Natural killer cell (primary cell): ENCODE results near the gene COPE. TPM values are rescaled to one million over a fixed set of nuclear protein-coding genes. Genes with fewer than 3 reads are reported as not detected.
A peak's percentile ranks its signal among the peaks of the same experiment; 100 is the strongest.

Experiments used
- ATAC-seq, 3 donors: fragments of 150-1000 bp in 2 of 3; fragments of 200-7000 bp in 1 of 3; cut with Tn5 transposase; 1 replicate in 1 of 3; 2 replicates in 2 of 3; pipeline ENCODE4 v1.10.0; 2021; ENCODE audit warnings: mild to moderate bottlenecking in 2 of 3, moderate library complexity in 2 of 3
- DNase-seq, 2 donors: peaks; one replicate each; pipeline versions ENCODE4 v3.0.0 to v3.0.0-alpha.2; 2013 to 2021; ENCODE audit warnings: mixed read lengths in 1 of 2
- H3K27ac ChIP-seq: one replicate; pipeline ENCODE4 v1.5.1; 2013; ENCODE audit warnings: mild to moderate bottlenecking, low read length
- H3K27me3 ChIP-seq: one replicate; pipeline ENCODE4 v1.6.1; 2013; ENCODE audit warnings: low read length; ENCODE audit not compliant: control insufficient read depth, insufficient read depth
- H3K36me3 ChIP-seq: one replicate; pipeline ENCODE4 v1.6.1; 2013; ENCODE audit warnings: low read length; ENCODE audit not compliant: control insufficient read depth, insufficient read depth
- H3K4me1 ChIP-seq: one replicate; pipeline ENCODE4 v1.6.1; 2013; ENCODE audit warnings: low read length; ENCODE audit not compliant: control insufficient read depth, insufficient read depth
- H3K4me3 ChIP-seq: one replicate; pipeline ENCODE4 v1.5.1; 2013; ENCODE audit warnings: low read length
- H3K9me3 ChIP-seq: one replicate; pipeline ENCODE4 v1.6.1; 2013; ENCODE audit warnings: low read length; ENCODE audit not compliant: control insufficient read depth, insufficient read depth
- H3K27ac Mint-ChIP-seq, 2 donors: one replicate each; pipeline ENCODE4 v1.8.0; 2022; ENCODE audit warnings: mild to moderate bottlenecking in 2 of 2, mixed read lengths in 2 of 2, moderate library complexity in 1 of 2
- H3K27me3 Mint-ChIP-seq, 2 donors: one replicate each; pipeline ENCODE4 v1.8.0; 2022; ENCODE audit warnings: low read depth in 2 of 2, mixed read lengths in 2 of 2
- H3K36me3 Mint-ChIP-seq: one replicate; pipeline ENCODE4 v1.8.0; 2022; ENCODE audit warnings: mixed read lengths
- H3K4me1 Mint-ChIP-seq, 2 donors: one replicate each; pipeline ENCODE4 v1.8.0; 2022; ENCODE audit warnings: mixed read lengths in 2 of 2
- H3K4me3 Mint-ChIP-seq: one replicate; pipeline ENCODE4 v1.8.0; 2022; ENCODE audit warnings: mild to moderate bottlenecking, moderate library complexity, mixed read lengths
- H3K9me3 Mint-ChIP-seq, 2 donors: one replicate each; pipeline ENCODE4 v1.8.0; 2022; ENCODE audit warnings: mixed read lengths in 2 of 2
- CTCF ChIP-seq: fragments of 200-600 bp; IDR thresholded peaks from one replicate; pipeline ENCODE4 v1.8.0; 2022; ENCODE audit warnings: antibody characterized with exemption
- WGBS: methylation state at CpG from one replicate; pipeline ENCODE4 v1.1.7; 2013; ENCODE audit warnings: missing lambda C conversion rate; ENCODE audit not compliant: insufficient coverage; 5-methylcytosine and 5-hydroxymethylcytosine counted together
- intact Hi-C: fragments of 100-400 bp; cut with micrococcal nuclease; formaldehyde crosslinking; loops from one replicate; pipeline ENCODE4 v1.14.2; 2022
- total RNA-seq, 4 donors: library from RNA; stranded (reverse); fragments of 120-200 nt in 1 of 4; gene quantifications; one replicate each; pipeline versions ENCODE4 v1.2.3 to v1.2.4, GENCODE V29; 2013 to 2022

The COPE gene
- total RNA-seq, 3 donors from 2014 or later (not counting 1 experiment from before 2014, with no cell fraction given): 204 to 228 (median 218) TPM

GRCh38 chr19:18895038-18895823 lies 24.0 kb downstream of the COPE start:
- no peak for ATAC-seq
- TF ChIP-seq CTCF: no peak
- no peak for DNase-seq

GRCh38 chr19:18894254-18895037 lies 24.7 kb downstream of the COPE start:
- no peak overlapping the region for H3K4me3 Mint-ChIP-seq
- DNase-seq: no peak
- H3K27me3 ChIP-seq: peaks cover 6% of the 10 kb centered on the region

More at GRCh38 chr19:18895038-18895823, 24.0 kb downstream of the COPE start:
- Mint-ChIP-seq H3K4me3 (peak overlapping the region; percentile 47), H3K27me3 (peaks cover 7 to 21% of the 10 kb centered on the region in 2 donors), H3K27ac (no peak overlapping the region), H3K9me3 (no peaks in the 10 kb centered on the region), H3K4me1 (peaks cover 7 to 13% of the 10 kb centered on the region in 2 donors), H3K36me3 (no peaks in the 10 kb centered on the region)
- Histone ChIP-seq H3K9me3 (no peaks in the 10 kb centered on the region), H3K36me3 (peaks cover 14% of the 10 kb centered on the region), H3K27me3 (peaks cover 6% of the 10 kb centered on the region), H3K4me1 (peaks cover 8% of the 10 kb centered on the region), H3K4me3 (no peak overlapping the region), H3K27ac (no peak overlapping the region)
- intact Hi-C loops: no loop called here
- 2% methylated on average over 72 of the region's 72 CpGs for WGBS

GRCh38 chr19:18893587-18894253 lies 25.5 kb downstream of the COPE start:
- Histone ChIP-seq H3K27ac (no peak overlapping the region), H3K4me1 (peaks cover 8% of the 10 kb centered on the region), H3K9me3 (no peaks in the 10 kb centered on the region), H3K27me3 (peaks cover 6% of the 10 kb centered on the region), H3K36me3 (no peaks in the 10 kb centered on the region), H3K4me3 (no peak overlapping the region)
- ATAC-seq (no peak), DNase-seq (no peak)
- Mint-ChIP-seq H3K27me3 (peaks cover 7 to 21% of the 10 kb centered on the region in 2 donors), H3K9me3 (no peaks in the 10 kb centered on the region), H3K36me3 (no peaks in the 10 kb centered on the region), H3K27ac (no peak overlapping the region), H3K4me3 (no peak overlapping the region), H3K4me1 (peaks cover 7 to 13% of the 10 kb centered on the region in 2 donors)
- 65% methylated on average over 18 of the region's 18 CpGs for WGBS
- TF ChIP-seq CTCF: no peak
- intact Hi-C loops: no loop called here

More at GRCh38 chr19:18894254-18895037, 24.7 kb downstream of the COPE start:
- H3K4me1 ChIP-seq: peaks cover 8% of the 10 kb centered on the region
- peaks cover 7 to 21% of the 10 kb centered on the region in 2 donors for H3K27me3 Mint-ChIP-seq
- H3K4me1 Mint-ChIP-seq: peaks cover 7 to 13% of the 10 kb centered on the region in 2 donors
- no peak for TF ChIP-seq CTCF
- H3K27ac ChIP-seq: no peak overlapping the region
- ATAC-seq: no peak
- no peak overlapping the region for H3K4me3 ChIP-seq
- H3K9me3 ChIP-seq: no peaks in the 10 kb centered on the region
- 19% methylated on average over 26 of the region's 28 CpGs for WGBS
- peaks cover 6% of the 10 kb centered on the region for H3K36me3 ChIP-seq
- intact Hi-C loops: no loop called here
- no peaks in the 10 kb centered on the region for H3K36me3 Mint-ChIP-seq
- no peaks in the 10 kb centered on the region for H3K9me3 Mint-ChIP-seq
- H3K27ac Mint-ChIP-seq: no peak overlapping the region
